HG03159 (cell line): ENCODE measurements around the gene RPGRIP1L.
"Not testable (repeated sequence)": the region's sequence is repeated elsewhere in the genome, so short reads cannot be mapped to it uniquely, and the experiment has no call there.

Experiments used
- ATAC-seq: cut with Tn5 transposase; IDR thresholded peaks from one replicate; pipeline ENCODE4 v1.9.1; 2021; ENCODE audit warnings: mild to moderate bottlenecking, moderate library complexity; ENCODE audit not compliant: unreplicated experiment

RPGRIP1L gene

GRCh38 chr16:53713403-53714204, 9.9 kb upstream of the RPGRIP1L start:
- no peak for ATAC-seq

- no peak for ATAC-seq
Observed at GRCh38 chr16:53712065-53712464, 8.4 kb upstream of the RPGRIP1L start.

- ATAC-seq = no peak
Observed at GRCh38 chr16:53711390-53711789, 7.7 kb upstream of the RPGRIP1L start.

GRCh38 chr16:53708490-53708889, 4.8 kb upstream of the RPGRIP1L start:
- no peak for ATAC-seq

GRCh38 chr16:53707671-53708070, 4.0 kb upstream of the RPGRIP1L start:
- no peak for ATAC-seq

GRCh38 chr16:53704445-53704813, 770 bp upstream of the RPGRIP1L start:
- no peak for ATAC-seq

GRCh38 chr16:53698271-53698670, 5.4 kb downstream of the RPGRIP1L start:
- not testable (repeated sequence) for ATAC-seq

- ATAC-seq = no peak
Observed at GRCh38 chr16:53695070-53695469, 8.6 kb downstream of the RPGRIP1L start.

- ATAC-seq = no peak
Observed at GRCh38 chr16:53693320-53693719, 10.3 kb downstream of the RPGRIP1L start.

- ATAC-seq = no peak
Observed at GRCh38 chr16:53692146-53692545, 11.5 kb downstream of the RPGRIP1L start.

GRCh38 chr16:53690771-53691170, 12.9 kb downstream of the RPGRIP1L start:
- ATAC-seq = no peak

GRCh38 chr16:53689636-53690035, 14.0 kb downstream of the RPGRIP1L start:
- ATAC-seq = no peak

GRCh38 chr16:53686710-53687109, 16.9 kb downstream of the RPGRIP1L start:
- no peak for ATAC-seq

- not testable (repeated sequence) for ATAC-seq
Observed at GRCh38 chr16:53685334-53685733, 18.3 kb downstream of the RPGRIP1L start.

GRCh38 chr16:53681354-53681753, 22.3 kb downstream of the RPGRIP1L start:
- no peak for ATAC-seq

GRCh38 chr16:53680756-53681155, 22.9 kb downstream of the RPGRIP1L start:
- ATAC-seq = no peak

GRCh38 chr16:53678756-53679343, 24.8 kb downstream of the RPGRIP1L start:
- ATAC-seq = no peak

GRCh38 chr16:53678155-53678554, 25.5 kb downstream of the RPGRIP1L start:
- no peak for ATAC-seq

GRCh38 chr16:53673189-53673588, 30.5 kb downstream of the RPGRIP1L start:
- ATAC-seq = no peak

GRCh38 chr16:53672461-53672860, 31.2 kb downstream of the RPGRIP1L start:
- no peak for ATAC-seq

- ATAC-seq = no peak
Observed at GRCh38 chr16:53668869-53669268, 34.8 kb downstream of the RPGRIP1L start.

- ATAC-seq = no peak
Observed at GRCh38 chr16:53666786-53667415, 36.8 kb downstream of the RPGRIP1L start.
